ENCODE data around the gene PPP1R15B. TPM values are rescaled to one million over a fixed set of nuclear protein-coding genes. Genes with fewer than 3 reads are reported as not detected.

Gene PPP1R15B
- total RNA-seq, 4 donors from 2014 or later = 42.8 to 56.4 (median 51.4) TPM

GRCh38 chr1:204377800-204378668 is 33.6 kb downstream of the PPP1R15B start:
- TF ChIP-seq EP300 (IDR thresholded peaks at IDR 0.05) (no peak), POLR2AphosphoS5 (IDR thresholded peaks at IDR 0.05) (no peak), CTCF (IDR thresholded peaks at IDR 0.05) (no peak), POLR2A (IDR thresholded peaks at IDR 0.05; ENCODE audit: low read depth) (no peak)
- Histone ChIP-seq H3K36me3 (no peaks in the 10 kb centered on the region), H3K4me1 (peaks cover 13 to 18% (median 15%) of the 10 kb centered on the region in 4 donors), H3K9me3 (no peaks in the 10 kb centered on the region), H3K27ac (replicated peaks in 1 of 4) (no peak overlapping the region), H3K4me3 (peak overlapping the region; percentile 50 to 57 (median 52)), H3K27me3 (peaks cover 0 to 57% (median 18%) of the 10 kb centered on the region in 4 donors)
- intact Hi-C loops (cut with DNase I) = no loop called here
- DNase-seq (ENCODE audit: extremely low spot score) = no peak
- WGBS = 4% methylated on average over 39 of the region's 55 CpGs

GRCh38 chr1:204376919-204377799 is 34.5 kb downstream of the PPP1R15B start:
- H3K4me1 ChIP-seq = peaks cover 13 to 18% (median 15%) of the 10 kb centered on the region in 4 donors
- no peak for DNase-seq (ENCODE audit: extremely low spot score)
- H3K9me3 ChIP-seq = no peaks in the 10 kb centered on the region
- no peak overlapping the region for H3K27ac ChIP-seq (replicated peaks in 1 of 4)
- H3K4me3 ChIP-seq = peak overlapping the region; percentile 50 to 57 (median 52)
- TF ChIP-seq POLR2A (IDR thresholded peaks at IDR 0.05; ENCODE audit: low read depth) (no peak), EP300 (IDR thresholded peaks at IDR 0.05) (no peak), POLR2AphosphoS5 (IDR thresholded peaks at IDR 0.05) (no peak), CTCF (IDR thresholded peaks at IDR 0.05) (no peak)
- no peaks in the 10 kb centered on the region for H3K36me3 ChIP-seq
- intact Hi-C loops (cut with DNase I) = no loop called here
- WGBS = 62% methylated on average over 26 of the region's 28 CpGs
- H3K27me3 ChIP-seq = peaks cover 0 to 57% (median 18%) of the 10 kb centered on the region in 4 donors

- 85% methylated on average over 6 of the region's 6 CpGs for WGBS
- H3K4me3 ChIP-seq = no peak overlapping the region
- intact Hi-C loops (cut with DNase I) = no loop called here
- peaks cover 13 to 18% (median 15%) of the 10 kb centered on the region in 4 donors for H3K4me1 ChIP-seq
- H3K36me3 ChIP-seq = no peaks in the 10 kb centered on the region
- H3K27ac ChIP-seq (replicated peaks in 1 of 4) = no peak overlapping the region
- H3K27me3 ChIP-seq = peaks cover 0 to 57% (median 18%) of the 10 kb centered on the region in 4 donors
- no peak for DNase-seq (ENCODE audit: extremely low spot score)
- H3K9me3 ChIP-seq = no peaks in the 10 kb centered on the region
- no peak for TF ChIP-seq EP300 (IDR thresholded peaks at IDR 0.05)
- TF ChIP-seq POLR2AphosphoS5 (IDR thresholded peaks at IDR 0.05) = no peak
- TF ChIP-seq CTCF (IDR thresholded peaks at IDR 0.05) = no peak
- no peak for TF ChIP-seq POLR2A (IDR thresholded peaks at IDR 0.05; ENCODE audit: low read depth)
These were observed 35.2 kb downstream of the PPP1R15B start for GRCh38 chr1:204376465-204376864.

GRCh38 chr1:204373911-204374310 is 37.7 kb downstream of the PPP1R15B start:
- no peaks in the 10 kb centered on the region for H3K36me3 ChIP-seq
- 79% methylated on average over 4 of the region's 4 CpGs for WGBS
- TF ChIP-seq POLR2A (IDR thresholded peaks at IDR 0.05; ENCODE audit: low read depth) (no peak), EP300 (IDR thresholded peaks at IDR 0.05) (no peak), CTCF (IDR thresholded peaks at IDR 0.05) (no peak), POLR2AphosphoS5 (IDR thresholded peaks at IDR 0.05) (no peak)
- no peak overlapping the region for H3K27ac ChIP-seq (replicated peaks in 1 of 4)
- no peak for DNase-seq (ENCODE audit: extremely low spot score)
- peaks cover 0 to 71% (median 17%) of the 10 kb centered on the region in 4 donors for H3K27me3 ChIP-seq
- H3K4me3 ChIP-seq = no peak overlapping the region
- H3K9me3 ChIP-seq = no peaks in the 10 kb centered on the region
- peaks cover 13 to 23% (median 15%) of the 10 kb centered on the region in 4 donors for H3K4me1 ChIP-seq
- intact Hi-C loops (cut with DNase I) = no loop called here

Data from esophagus muscularis mucosa (tissue), 4 donors.